HepG2 (cell line): ENCODE data around the gene MIDN. TPM values are rescaled to one million over a fixed set of nuclear protein-coding genes. Genes with fewer than 3 reads are reported as not detected.

Experiments
- ATF7-NPFF ChIP-seq: sonication (generic); formaldehyde crosslinking; IDR thresholded peaks from 2 replicates; pipeline ENCODE4 v1.8.1; 2023; ENCODE audit warnings: mild to moderate bottlenecking, low read depth, missing genetic modification reagents, moderate library complexity
- ELF3 ChIP-seq: IDR thresholded peaks from 2 replicates; pipeline ENCODE4 v1.6.1; 2016; ENCODE audit warnings: missing genetic modification reagents, missing compliant biosample characterization
- GATA4 ChIP-seq: sonication (generic); IDR thresholded peaks from 2 replicates; pipeline ENCODE4 v1.6.1; 2016; ENCODE audit warnings: antibody characterized with exemption, low read depth, borderline replicate concordance
- KDM5B ChIP-seq: sonication (generic); formaldehyde crosslinking; IDR thresholded peaks from 2 replicates; pipeline ENCODE4 v1.4.0; 2020; ENCODE audit warnings: missing genetic modification reagents, mild to moderate bottlenecking, borderline replicate concordance
- PAWR ChIP-seq: sonication (generic); formaldehyde crosslinking; IDR thresholded peaks from 2 replicates; pipeline ENCODE4 v1.4.0; 2020; ENCODE audit warnings: missing genetic modification reagents, mild to moderate bottlenecking, borderline replicate concordance
- RFXAP ChIP-seq: sonication (generic); formaldehyde crosslinking; IDR thresholded peaks from 2 replicates; pipeline ENCODE4 v1.4.0; 2020; ENCODE audit warnings: missing genetic modification reagents, borderline replicate concordance
- TRIM24 ChIP-seq: sonication (generic); formaldehyde crosslinking; IDR thresholded peaks from 2 replicates; pipeline ENCODE4 v1.8.0; 2022; ENCODE audit warnings: mild to moderate bottlenecking, missing genetic modification reagents
- ZBTB38 ChIP-seq: sonication (generic); formaldehyde crosslinking; IDR thresholded peaks from 2 replicates; pipeline ENCODE4 v1.5.1; 2020; ENCODE audit warnings: mild to moderate bottlenecking, missing genetic modification reagents
- ZFP41 ChIP-seq: sonication (generic); formaldehyde crosslinking; IDR thresholded peaks from 2 replicates; pipeline ENCODE4 v1.4.0; 2020; ENCODE audit warnings: mild to moderate bottlenecking, missing genetic modification reagents, borderline replicate concordance
- ZNF569 ChIP-seq: sonication (generic); formaldehyde crosslinking; IDR thresholded peaks from 2 replicates; pipeline ENCODE4 v1.5.0; 2020; ENCODE audit warnings: mild to moderate bottlenecking, missing genetic modification reagents, moderate library complexity, borderline replicate concordance
- polyA plus RNA-seq, 8 experiments: library from polyadenylated mRNA; depleted of rRNA in 3 of 8; stranded (reverse) in 7 of 8; unstranded in 1 of 8; fragments of >200 nt; fragmentation: Illumina TruSeq in 4 of 8; extraction: Trizol in 4 of 8; gene quantifications; 2 replicates each; pipeline versions ENCODE4 v1.2.1 to v1.2.3, GENCODE V29; 2011 to 2016; ENCODE audit warnings: low read depth in 4 of 8, missing spikeins in 1 of 8, mixed read lengths in 1 of 8; ENCODE audit not compliant: insufficient read depth in 1 of 8
- total RNA-seq, 5 experiments: library from RNA; depleted of rRNA; stranded (reverse); fragments of >200 nt; fragmentation: Illumina TruSeq; extraction: Trizol; gene quantifications; 2 replicates each; pipeline ENCODE4 v1.2.3, GENCODE V29; 2016; ENCODE audit warnings: low read depth in 1 of 5
- TF ChIP-seq, protein P1 (sequence below): IDR thresholded peaks from 2 replicates; pipeline ENCODE4 v1.6.1; 2016; ENCODE audit warnings: low read depth, missing genetic modification reagents, missing compliant biosample characterization
- TF ChIP-seq, protein P2 (sequence below): sonication (generic); formaldehyde crosslinking; IDR thresholded peaks from 2 replicates; pipeline ENCODE4 v1.5.0; 2020; ENCODE audit warnings: mild to moderate bottlenecking, missing genetic modification reagents
- TF ChIP-seq, protein P3 (sequence below): sonication (generic); formaldehyde crosslinking; IDR thresholded peaks from one replicate; pipeline ENCODE4 v1.5.1; 2020; ENCODE audit warnings: mild to moderate bottlenecking, missing genetic modification reagents; ENCODE audit errors: not compliant biosample characterization

MIDN gene
- total and polyA plus RNA-seq, 2 of the 13 experiments (the other 11 are each of a cell fraction or from before 2014, with no cell fraction given), result 8.4 to 18.0 TPM

DNA sequence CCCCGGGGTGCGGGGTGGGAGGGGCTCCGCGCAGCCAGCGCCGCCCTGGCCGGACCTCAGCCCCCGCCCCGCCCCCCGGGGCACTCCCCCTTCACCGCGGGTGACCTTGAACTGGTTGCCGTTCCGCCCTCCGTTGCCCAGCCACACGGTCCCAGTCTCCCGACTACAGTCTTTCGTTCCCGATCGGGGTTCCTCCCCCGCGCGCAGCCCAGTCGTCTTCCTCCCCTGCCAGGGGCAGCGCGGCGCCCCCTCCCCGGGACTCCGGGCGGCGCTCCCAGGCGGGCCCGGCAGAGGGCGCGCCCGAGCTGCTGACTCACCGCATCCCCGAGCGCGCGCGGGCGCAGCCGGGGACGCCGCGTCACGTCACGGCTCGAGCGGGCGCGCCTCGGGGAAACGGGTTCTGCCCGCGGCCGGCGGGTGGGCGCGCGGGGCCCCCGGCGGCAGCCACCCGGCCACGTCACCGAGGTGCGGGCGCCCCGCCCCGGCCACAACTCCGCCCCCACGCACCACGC is 459 bp downstream of the MIDN start (continued):
- TF ChIP-seq, protein P1, sequence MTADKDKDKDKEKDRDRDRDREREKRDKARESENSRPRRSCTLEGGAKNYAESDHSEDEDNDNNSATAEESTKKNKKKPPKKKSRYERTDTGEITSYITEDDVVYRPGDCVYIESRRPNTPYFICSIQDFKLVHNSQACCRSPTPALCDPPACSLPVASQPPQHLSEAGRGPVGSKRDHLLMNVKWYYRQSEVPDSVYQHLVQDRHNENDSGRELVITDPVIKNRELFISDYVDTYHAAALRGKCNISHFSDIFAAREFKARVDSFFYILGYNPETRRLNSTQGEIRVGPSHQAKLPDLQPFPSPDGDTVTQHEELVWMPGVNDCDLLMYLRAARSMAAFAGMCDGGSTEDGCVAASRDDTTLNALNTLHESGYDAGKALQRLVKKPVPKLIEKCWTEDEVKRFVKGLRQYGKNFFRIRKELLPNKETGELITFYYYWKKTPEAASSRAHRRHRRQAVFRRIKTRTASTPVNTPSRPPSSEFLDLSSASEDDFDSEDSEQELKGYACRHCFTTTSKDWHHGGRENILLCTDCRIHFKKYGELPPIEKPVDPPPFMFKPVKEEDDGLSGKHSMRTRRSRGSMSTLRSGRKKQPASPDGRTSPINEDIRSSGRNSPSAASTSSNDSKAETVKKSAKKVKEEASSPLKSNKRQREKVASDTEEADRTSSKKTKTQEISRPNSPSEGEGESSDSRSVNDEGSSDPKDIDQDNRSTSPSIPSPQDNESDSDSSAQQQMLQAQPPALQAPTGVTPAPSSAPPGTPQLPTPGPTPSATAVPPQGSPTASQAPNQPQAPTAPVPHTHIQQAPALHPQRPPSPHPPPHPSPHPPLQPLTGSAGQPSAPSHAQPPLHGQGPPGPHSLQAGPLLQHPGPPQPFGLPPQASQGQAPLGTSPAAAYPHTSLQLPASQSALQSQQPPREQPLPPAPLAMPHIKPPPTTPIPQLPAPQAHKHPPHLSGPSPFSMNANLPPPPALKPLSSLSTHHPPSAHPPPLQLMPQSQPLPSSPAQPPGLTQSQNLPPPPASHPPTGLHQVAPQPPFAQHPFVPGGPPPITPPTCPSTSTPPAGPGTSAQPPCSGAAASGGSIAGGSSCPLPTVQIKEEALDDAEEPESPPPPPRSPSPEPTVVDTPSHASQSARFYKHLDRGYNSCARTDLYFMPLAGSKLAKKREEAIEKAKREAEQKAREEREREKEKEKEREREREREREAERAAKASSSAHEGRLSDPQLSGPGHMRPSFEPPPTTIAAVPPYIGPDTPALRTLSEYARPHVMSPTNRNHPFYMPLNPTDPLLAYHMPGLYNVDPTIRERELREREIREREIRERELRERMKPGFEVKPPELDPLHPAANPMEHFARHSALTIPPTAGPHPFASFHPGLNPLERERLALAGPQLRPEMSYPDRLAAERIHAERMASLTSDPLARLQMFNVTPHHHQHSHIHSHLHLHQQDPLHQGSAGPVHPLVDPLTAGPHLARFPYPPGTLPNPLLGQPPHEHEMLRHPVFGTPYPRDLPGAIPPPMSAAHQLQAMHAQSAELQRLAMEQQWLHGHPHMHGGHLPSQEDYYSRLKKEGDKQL (CRISPR knock-in tag), result no peak
- TF ChIP-seq ZBTB38 (CRISPR knock-in tag) (0 out of 2 replicates have a peak, but pooled peaks have one; percentile 9), ZNF569 (CRISPR knock-in tag) (no peak), RFXAP (no peak), GATA4 (no peak), TRIM24 (CRISPR knock-in tag) (no peak), PAWR (CRISPR knock-in tag) (no peak), ATF7-NPFF (no peak), ZFP41 (CRISPR knock-in tag) (no peak), ELF3 (CRISPR knock-in tag) (no peak), KDM5B (no peak)
- TF ChIP-seq, protein P2, sequence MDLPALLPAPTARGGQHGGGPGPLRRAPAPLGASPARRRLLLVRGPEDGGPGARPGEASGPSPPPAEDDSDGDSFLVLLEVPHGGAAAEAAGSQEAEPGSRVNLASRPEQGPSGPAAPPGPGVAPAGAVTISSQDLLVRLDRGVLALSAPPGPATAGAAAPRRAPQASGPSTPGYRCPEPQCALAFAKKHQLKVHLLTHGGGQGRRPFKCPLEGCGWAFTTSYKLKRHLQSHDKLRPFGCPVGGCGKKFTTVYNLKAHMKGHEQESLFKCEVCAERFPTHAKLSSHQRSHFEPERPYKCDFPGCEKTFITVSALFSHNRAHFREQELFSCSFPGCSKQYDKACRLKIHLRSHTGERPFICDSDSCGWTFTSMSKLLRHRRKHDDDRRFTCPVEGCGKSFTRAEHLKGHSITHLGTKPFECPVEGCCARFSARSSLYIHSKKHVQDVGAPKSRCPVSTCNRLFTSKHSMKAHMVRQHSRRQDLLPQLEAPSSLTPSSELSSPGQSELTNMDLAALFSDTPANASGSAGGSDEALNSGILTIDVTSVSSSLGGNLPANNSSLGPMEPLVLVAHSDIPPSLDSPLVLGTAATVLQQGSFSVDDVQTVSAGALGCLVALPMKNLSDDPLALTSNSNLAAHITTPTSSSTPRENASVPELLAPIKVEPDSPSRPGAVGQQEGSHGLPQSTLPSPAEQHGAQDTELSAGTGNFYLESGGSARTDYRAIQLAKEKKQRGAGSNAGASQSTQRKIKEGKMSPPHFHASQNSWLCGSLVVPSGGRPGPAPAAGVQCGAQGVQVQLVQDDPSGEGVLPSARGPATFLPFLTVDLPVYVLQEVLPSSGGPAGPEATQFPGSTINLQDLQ (CRISPR knock-in tag), result no peak
- TF ChIP-seq, protein P3, sequence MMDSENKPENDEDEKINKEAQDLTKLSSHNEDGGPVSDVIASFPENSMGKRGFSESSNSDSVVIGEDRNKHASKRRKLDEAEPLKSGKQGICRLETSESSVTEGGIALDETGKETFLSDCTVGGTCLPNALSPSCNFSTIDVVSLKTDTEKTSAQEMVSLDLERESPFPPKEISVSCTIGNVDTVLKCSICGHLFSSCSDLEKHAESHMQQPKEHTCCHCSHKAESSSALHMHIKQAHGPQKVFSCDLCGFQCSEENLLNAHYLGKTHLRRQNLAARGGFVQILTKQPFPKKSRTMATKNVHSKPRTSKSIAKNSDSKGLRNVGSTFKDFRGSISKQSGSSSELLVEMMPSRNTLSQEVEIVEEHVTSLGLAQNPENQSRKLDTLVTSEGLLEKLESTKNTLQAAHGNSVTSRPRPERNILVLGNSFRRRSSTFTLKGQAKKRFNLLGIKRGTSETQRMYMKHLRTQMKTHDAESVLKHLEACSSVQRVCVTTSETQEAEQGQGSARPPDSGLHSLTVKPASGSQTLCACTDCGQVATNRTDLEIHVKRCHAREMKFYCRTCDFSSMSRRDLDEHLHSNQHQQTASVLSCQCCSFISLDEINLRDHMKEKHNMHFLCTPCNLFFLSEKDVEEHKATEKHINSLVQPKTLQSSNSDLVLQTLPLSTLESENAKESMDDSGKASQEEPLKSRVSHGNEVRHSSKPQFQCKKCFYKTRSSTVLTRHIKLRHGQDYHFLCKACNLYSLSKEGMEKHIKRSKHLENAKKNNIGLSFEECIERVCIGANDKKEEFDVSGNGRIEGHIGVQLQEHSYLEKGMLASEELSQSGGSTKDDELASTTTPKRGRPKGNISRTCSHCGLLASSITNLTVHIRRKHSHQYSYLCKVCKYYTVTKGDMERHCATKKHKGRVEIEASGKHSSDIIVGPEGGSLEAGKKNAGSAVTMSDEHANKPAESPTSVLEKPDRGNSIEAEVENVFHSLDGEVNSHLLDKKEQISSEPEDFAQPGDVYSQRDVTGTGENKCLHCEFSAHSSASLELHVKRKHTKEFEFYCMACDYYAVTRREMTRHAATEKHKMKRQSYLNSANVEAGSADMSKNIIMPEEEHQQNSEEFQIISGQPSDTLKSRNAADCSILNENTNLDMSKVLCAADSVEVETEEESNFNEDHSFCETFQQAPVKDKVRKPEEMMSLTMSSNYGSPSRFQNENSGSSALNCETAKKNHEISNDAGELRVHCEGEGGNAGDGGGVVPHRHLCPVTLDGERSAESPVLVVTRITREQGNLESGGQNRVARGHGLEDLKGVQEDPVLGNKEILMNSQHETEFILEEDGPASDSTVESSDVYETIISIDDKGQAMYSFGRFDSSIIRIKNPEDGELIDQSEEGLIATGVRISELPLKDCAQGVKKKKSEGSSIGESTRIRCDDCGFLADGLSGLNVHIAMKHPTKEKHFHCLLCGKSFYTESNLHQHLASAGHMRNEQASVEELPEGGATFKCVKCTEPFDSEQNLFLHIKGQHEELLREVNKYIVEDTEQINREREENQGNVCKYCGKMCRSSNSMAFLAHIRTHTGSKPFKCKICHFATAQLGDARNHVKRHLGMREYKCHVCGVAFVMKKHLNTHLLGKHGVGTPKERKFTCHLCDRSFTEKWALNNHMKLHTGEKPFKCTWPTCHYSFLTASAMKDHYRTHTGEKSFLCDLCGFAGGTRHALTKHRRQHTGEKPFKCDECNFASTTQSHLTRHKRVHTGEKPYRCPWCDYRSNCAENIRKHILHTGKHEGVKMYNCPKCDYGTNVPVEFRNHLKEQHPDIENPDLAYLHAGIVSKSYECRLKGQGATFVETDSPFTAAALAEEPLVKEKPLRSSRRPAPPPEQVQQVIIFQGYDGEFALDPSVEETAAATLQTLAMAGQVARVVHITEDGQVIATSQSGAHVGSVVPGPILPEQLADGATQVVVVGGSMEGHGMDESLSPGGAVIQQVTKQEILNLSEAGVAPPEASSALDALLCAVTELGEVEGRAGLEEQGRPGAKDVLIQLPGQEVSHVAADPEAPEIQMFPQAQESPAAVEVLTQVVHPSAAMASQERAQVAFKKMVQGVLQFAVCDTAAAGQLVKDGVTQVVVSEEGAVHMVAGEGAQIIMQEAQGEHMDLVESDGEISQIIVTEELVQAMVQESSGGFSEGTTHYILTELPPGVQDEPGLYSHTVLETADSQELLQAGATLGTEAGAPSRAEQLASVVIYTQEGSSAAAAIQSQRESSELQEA, result no peak
